OCI-LY7 (cell line): ENCODE data around the gene SLC16A8. TPM values are rescaled to one million over a fixed set of nuclear protein-coding genes. Genes with fewer than 3 reads are reported as not detected.

Experiments used
- BruUV-seq: library from RNA; stranded (reverse); fragments of 400-500 nt; replicated peaks from 2 replicates; lab custom pipeline; 2021; lab: Mats Ljungman, UMichigan
- CTCF ChIA-PET: fragments of 300-600 bp; sonication (Branson Sonifier 250); formaldehyde crosslinking; loops from one replicate; lab custom pipeline; 2022; ENCODE audit warnings: antibody characterized with exemption; ENCODE audit not compliant: unreplicated experiment; lab: Charles Lee
- POLR2A ChIA-PET: fragments of 300-600 bp; sonication (Branson Sonifier 250); formaldehyde crosslinking; loops from one replicate; lab custom pipeline; 2022; ENCODE audit warnings: antibody characterized with exemption; lab: Charles Lee
- DNase-seq: peaks from one replicate; pipeline ENCODE4 v3.0.0-alpha.2; 2015; ENCODE audit warnings: low spot score
- H2AFZ ChIP-seq: fragments of 200-600 bp; sonication (generic), shearing (Covaris generic); 2 replicates; pipeline ENCODE4 v1.6.1; 2014; ENCODE audit warnings: mild to moderate bottlenecking, antibody characterized with exemption, low read length, moderate library complexity
- H3K27ac ChIP-seq: fragments of 200-600 bp; sonication (generic); 2 replicates; pipeline ENCODE4 v1.5.1; 2014; ENCODE audit warnings: mixed run types, low read depth, mild to moderate bottlenecking, moderate library complexity, low read length, inconsistent platforms; ENCODE audit not compliant: poor library complexity, severe bottlenecking
- H3K36me3 ChIP-seq: fragments of 200-600 bp; sonication (generic); 2 replicates; pipeline ENCODE4 v1.6.1; 2014; ENCODE audit warnings: mild to moderate bottlenecking, antibody characterized with exemption, low read length, moderate library complexity, mixed read lengths; ENCODE audit not compliant: insufficient read depth
- H3K4me1 ChIP-seq: fragments of 200-600 bp; sonication (generic); 2 replicates; pipeline ENCODE4 v1.5.1; 2014; ENCODE audit warnings: mild to moderate bottlenecking, low read length; ENCODE audit not compliant: insufficient read depth, poor library complexity, severe bottlenecking
- H3K4me2 ChIP-seq: fragments of 200-600 bp; sonication (generic); 2 replicates; pipeline ENCODE4 v1.6.1; 2014; ENCODE audit warnings: mild to moderate bottlenecking, low read length
- H3K4me3 ChIP-seq: fragments of 200-600 bp; sonication (generic); 2 replicates; pipeline ENCODE4 v1.5.1; 2014; ENCODE audit warnings: mild to moderate bottlenecking, low read depth, low read length; ENCODE audit not compliant: poor library complexity, severe bottlenecking
- H3K79me2 ChIP-seq: fragments of 200-600 bp; sonication (generic); 2 replicates; pipeline ENCODE4 v1.6.1; 2016; ENCODE audit warnings: low read depth, mild to moderate bottlenecking, low read length, moderate library complexity, mixed read lengths; ENCODE audit not compliant: insufficient read depth
- H3K9me2 ChIP-seq: fragments of 200-600 bp; sonication (generic); 2 replicates; pipeline ENCODE4 v1.6.1; 2016; ENCODE audit warnings: mild to moderate bottlenecking, low read length, mixed read lengths; ENCODE audit not compliant: insufficient read depth
- H3K9me3 ChIP-seq: fragments of 200-600 bp; sonication (generic); 2 replicates; pipeline ENCODE4 v1.6.1; 2014; ENCODE audit warnings: mild to moderate bottlenecking, mixed run types, low read length, mixed read lengths
- H4K20me1 ChIP-seq: fragments of 200-600 bp; sonication (generic); 2 replicates; pipeline ENCODE4 v1.6.1; 2014; ENCODE audit warnings: mild to moderate bottlenecking, antibody characterized with exemption, low read length, moderate library complexity, mixed read lengths; ENCODE audit not compliant: insufficient read depth
- EZH2phosphoT487 ChIP-seq: fragments of 200-600 bp; sonication (generic); IDR thresholded peaks from 2 replicates; pipeline ENCODE4 v1.6.1; 2018; ENCODE audit warnings: low read depth, borderline replicate concordance, mild to moderate bottlenecking, mixed run types, antibody characterized with exemption, low read length, moderate library complexity, mixed read lengths
- intact Hi-C: fragments of 100-400 bp; cut with micrococcal nuclease; formaldehyde crosslinking; loops from one replicate; pipeline ENCODE4 v1.10.0; 2022; ENCODE audit not compliant: unreplicated experiment
- total RNA-seq, 2 experiments: library from RNA; depleted of rRNA in 1 of 2; stranded (reverse); fragments of >200 nt in 1 of 2; shearing (Covaris generic) in 1 of 2; gene quantifications; 2 replicates each; pipeline ENCODE4 v1.2.3, GENCODE V29; 2014 to 2022
- TF ChIP-seq, protein P1 (sequence below): fragments of 200-600 bp; sonication (generic); conservative IDR thresholded peaks from 2 replicates; pipeline ENCODE4 v1.5.1; 2014; ENCODE audit warnings: mild to moderate bottlenecking, antibody characterized with exemption, low read length, moderate library complexity, mixed read lengths

The SLC16A8 gene
- total RNA-seq, 2 experiments from 2014 or later = not detected

DNA sequence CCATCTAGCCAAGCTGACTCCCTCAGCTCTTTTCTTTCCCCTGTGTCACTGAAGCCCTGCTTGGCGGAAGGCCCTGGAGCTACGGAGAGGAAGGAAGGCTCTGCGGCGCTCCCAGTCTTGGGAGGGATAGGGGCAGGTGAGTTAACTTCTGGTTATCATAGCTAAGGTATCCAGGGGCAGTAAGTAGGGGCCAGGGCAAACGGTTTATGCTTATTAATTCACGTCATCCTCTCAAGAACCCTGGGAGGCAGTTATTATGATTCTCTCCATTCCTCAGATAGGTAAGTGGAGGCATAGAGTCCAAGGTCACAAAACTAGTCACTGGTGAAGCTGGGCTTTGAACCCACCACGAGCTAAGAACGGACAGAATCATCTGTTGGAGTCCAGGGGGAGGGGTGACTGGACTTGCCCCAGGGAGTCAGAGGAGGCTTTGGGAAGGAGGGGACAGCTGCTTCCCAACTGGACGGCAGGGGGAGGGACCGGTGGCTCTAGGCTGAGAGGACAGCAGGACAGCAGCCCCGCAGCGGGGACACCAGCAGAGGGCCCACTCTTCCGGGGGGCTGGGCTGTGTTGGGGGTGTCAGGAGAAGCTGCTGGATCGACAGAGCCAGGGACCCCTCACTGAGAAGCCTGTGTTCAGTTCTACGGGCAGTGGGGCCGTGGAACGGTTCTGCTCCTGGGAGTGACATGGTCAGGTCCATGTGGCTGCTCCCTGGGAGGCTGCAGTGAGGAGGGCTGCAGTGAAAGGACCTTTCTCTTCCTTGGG is 23.0 kb upstream of the SLC16A8 start:
- Histone ChIP-seq H3K4me1 (no peaks in the 10 kb centered on the region), H3K27ac (no peak overlapping the region), H2AFZ (no peak overlapping the region), H3K79me2 (no peaks in the 10 kb centered on the region), H3K9me3 (no peaks in the 10 kb centered on the region), H3K9me2 (no peaks in the 10 kb centered on the region), H3K4me3 (no peak overlapping the region), H3K4me2 (no peak overlapping the region), H4K20me1 (no peaks in the 10 kb centered on the region), H3K36me3 (no peaks in the 10 kb centered on the region)
- TF ChIP-seq, protein P1, sequence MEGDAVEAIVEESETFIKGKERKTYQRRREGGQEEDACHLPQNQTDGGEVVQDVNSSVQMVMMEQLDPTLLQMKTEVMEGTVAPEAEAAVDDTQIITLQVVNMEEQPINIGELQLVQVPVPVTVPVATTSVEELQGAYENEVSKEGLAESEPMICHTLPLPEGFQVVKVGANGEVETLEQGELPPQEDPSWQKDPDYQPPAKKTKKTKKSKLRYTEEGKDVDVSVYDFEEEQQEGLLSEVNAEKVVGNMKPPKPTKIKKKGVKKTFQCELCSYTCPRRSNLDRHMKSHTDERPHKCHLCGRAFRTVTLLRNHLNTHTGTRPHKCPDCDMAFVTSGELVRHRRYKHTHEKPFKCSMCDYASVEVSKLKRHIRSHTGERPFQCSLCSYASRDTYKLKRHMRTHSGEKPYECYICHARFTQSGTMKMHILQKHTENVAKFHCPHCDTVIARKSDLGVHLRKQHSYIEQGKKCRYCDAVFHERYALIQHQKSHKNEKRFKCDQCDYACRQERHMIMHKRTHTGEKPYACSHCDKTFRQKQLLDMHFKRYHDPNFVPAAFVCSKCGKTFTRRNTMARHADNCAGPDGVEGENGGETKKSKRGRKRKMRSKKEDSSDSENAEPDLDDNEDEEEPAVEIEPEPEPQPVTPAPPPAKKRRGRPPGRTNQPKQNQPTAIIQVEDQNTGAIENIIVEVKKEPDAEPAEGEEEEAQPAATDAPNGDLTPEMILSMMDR = no peak
- TF ChIP-seq EZH2phosphoT487 = no peak
- BruUV-seq = no TSS peak
- DNase-seq = no peak
- intact Hi-C loops = no loop called here
- CTCF ChIA-PET = no interaction called here
- POLR2A ChIA-PET = no interaction called here

DNA sequence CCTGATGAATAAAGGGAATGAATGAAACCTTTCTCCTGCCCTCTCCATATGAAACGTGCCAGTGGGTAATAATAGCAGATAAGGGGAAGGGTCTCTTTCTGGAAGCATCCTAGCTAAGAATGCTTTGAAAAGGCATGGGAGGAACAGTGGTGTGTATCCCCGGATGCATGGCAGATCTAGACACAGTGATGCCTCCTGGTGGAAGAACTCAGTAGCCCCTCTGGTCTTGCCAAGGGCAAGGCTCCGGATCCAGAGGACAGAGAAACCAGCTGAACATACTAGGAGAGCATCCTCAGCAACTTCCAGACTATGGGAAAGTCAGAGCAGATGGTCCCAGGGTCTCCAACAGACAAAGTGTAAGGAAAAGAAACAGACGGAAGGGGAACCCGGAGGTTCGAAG is 20.1 kb upstream of the SLC16A8 start:
- no peaks in the 10 kb centered on the region for H3K79me2 ChIP-seq
- peak; percentile 55 for DNase-seq
- H3K9me3 ChIP-seq = no peaks in the 10 kb centered on the region
- no peaks in the 10 kb centered on the region for H4K20me1 ChIP-seq
- H3K27ac ChIP-seq = no peak overlapping the region
- no peak for TF ChIP-seq EZH2phosphoT487
- TF ChIP-seq, protein P1 = peak; percentile 73
- H3K4me2 ChIP-seq = no peak overlapping the region
- no peaks in the 10 kb centered on the region for H3K9me2 ChIP-seq
- POLR2A ChIA-PET = interaction anchor here (0.7 kb wide), 1 partner anchor 11 kb away, joined by 3 read pairs; no protein-coding TSS in a partner anchor
- no peak overlapping the region for H3K4me3 ChIP-seq
- no peaks in the 10 kb centered on the region for H3K4me1 ChIP-seq
- CTCF ChIA-PET = interaction anchor here (0.7 to 1.5 kb wide), 3 partner anchors 23 to 862 kb away, joined by 3 to 6 read pairs (median 4); no protein-coding TSS in a partner anchor
- H2AFZ ChIP-seq = no peak overlapping the region
- BruUV-seq = no TSS peak
- intact Hi-C loops = loop anchor here (1.0 kb wide), 1 partner anchor 52 kb away; no protein-coding TSS in a partner anchor
- no peaks in the 10 kb centered on the region for H3K36me3 ChIP-seq

DNA sequence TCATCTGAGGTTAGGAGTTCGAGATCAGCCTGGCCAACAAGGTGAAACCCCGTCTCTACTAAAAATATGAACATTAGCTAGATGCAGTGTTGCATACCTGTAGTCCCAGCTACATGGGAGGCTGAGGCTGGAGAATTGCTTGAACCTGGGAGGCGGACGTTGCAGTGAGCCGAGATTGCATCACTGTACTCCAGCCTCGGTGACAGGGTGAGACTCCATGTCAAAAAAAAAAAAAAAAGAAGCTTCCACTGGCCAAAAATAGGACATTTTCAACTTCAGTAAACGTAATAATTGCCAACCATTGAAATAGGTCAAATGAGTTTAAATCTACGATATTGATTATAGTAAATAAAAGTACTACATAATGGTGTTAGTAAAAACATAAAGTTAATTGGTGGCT is 19.7 kb upstream of the SLC16A8 start:
- POLR2A ChIA-PET = interaction anchor here (0.6 to 0.7 kb wide), 2 partner anchors 10 to 172 kb away, joined by 3 read pairs; no protein-coding TSS in a partner anchor

More for the DNA sequence above, 19.7 kb upstream of the SLC16A8 start:
- Histone ChIP-seq H3K9me2 (no peaks in the 10 kb centered on the region), H3K27ac (no peak overlapping the region), H3K4me2 (no peak overlapping the region), H3K4me1 (no peaks in the 10 kb centered on the region), H3K9me3 (no peaks in the 10 kb centered on the region), H2AFZ (no peak overlapping the region), H3K4me3 (no peak overlapping the region), H3K36me3 (no peaks in the 10 kb centered on the region), H3K79me2 (no peaks in the 10 kb centered on the region), H4K20me1 (no peaks in the 10 kb centered on the region)
- intact Hi-C loops = loop anchor here (1.0 kb wide), 1 partner anchor 51 kb away; no protein-coding TSS in a partner anchor
- no peak for DNase-seq
- BruUV-seq = no TSS peak
- TF ChIP-seq, protein P1 = no peak
- no peak for TF ChIP-seq EZH2phosphoT487
- CTCF ChIA-PET = interaction anchor here (0.7 to 1.5 kb wide), 3 partner anchors 24 to 861 kb away, joined by 3 to 6 read pairs (median 4); no protein-coding TSS in a partner anchor
